Tibial artery (tissue), 4 donors: Measurements from ENCODE around the gene CARS1.

Experiments
- DNase-seq, 2 donors: peaks; one replicate each; pipeline ENCODE4 v3.0.0-alpha.2; 2019
- H3K27ac ChIP-seq, 2 donors: fragments of 200-600 bp; sonication (generic) in 1 of 2; 1 replicate in 1 of 2; 2 replicates in 1 of 2; pipeline ENCODE4 v1.5.1; 2018 to 2019; ENCODE audit warnings: mild to moderate bottlenecking in 1 of 2
- H3K27me3 ChIP-seq, 2 donors: fragments of 200-600 bp; sonication (generic) in 1 of 2; one replicate each; pipeline versions ENCODE4 v1.5.1 to v1.6.0; 2016 to 2019
- H3K36me3 ChIP-seq, 3 donors: fragments of 200-600 bp; sonication (generic) in 2 of 3; one replicate each; pipeline ENCODE4 v1.5.1; 2016 to 2019; ENCODE audit warnings: mild to moderate bottlenecking in 2 of 3
- H3K4me1 ChIP-seq, 4 donors: fragments of 200-600 bp; sonication (generic) in 2 of 4; 1 replicate in 3 of 4; 2 replicates in 1 of 4; pipeline ENCODE4 v1.5.1; 2016 to 2019
- H3K4me3 ChIP-seq, 2 donors: fragments of 200-600 bp; sonication (generic) in 1 of 2; 1 replicate in 1 of 2; 2 replicates in 1 of 2; pipeline ENCODE4 v1.5.1; 2018 to 2019; ENCODE audit warnings: mild to moderate bottlenecking in 2 of 2
- H3K9me3 ChIP-seq, 3 donors: fragments of 200-600 bp; sonication (generic) in 1 of 3; one replicate each; pipeline ENCODE4 v1.5.1; 2016 to 2019
- CTCF ChIP-seq, 2 experiments: fragments of 200-600 bp in 1 of 2; fragments of 450-650 bp in 1 of 2; IDR thresholded peaks; one replicate each; pipeline ENCODE4 v1.5.1; 2017 to 2019; ENCODE audit warnings: antibody characterized with exemption in 2 of 2, mild to moderate bottlenecking in 1 of 2, moderate library complexity in 1 of 2
- intact Hi-C: fragments of 100-400 bp; cut with DNase I; formaldehyde crosslinking; loops from one replicate; pipeline ENCODE4 v1.15.0; 2023; ENCODE audit warnings: low total_unique reads

The CARS1 gene

GRCh38 chr11:2960139-2960538, 97.1 kb downstream of the CARS1 start:
- intact Hi-C loops, result no loop called here
- no peaks in the 10 kb centered on the region for H3K9me3 ChIP-seq
- H3K4me1 ChIP-seq, result no peaks in the 10 kb centered on the region
- H3K27ac ChIP-seq, result no peak overlapping the region
- no peaks in the 10 kb centered on the region for H3K27me3 ChIP-seq
- H3K4me3 ChIP-seq, result no peak overlapping the region
- H3K36me3 ChIP-seq, result peaks cover 63 to 93% (median 73%) of the 10 kb centered on the region in 3 donors
- DNase-seq, result no peak
- TF ChIP-seq CTCF (IDR thresholded peaks at IDR 0.05), result no peak

- H3K27ac ChIP-seq, result no peak overlapping the region
- peaks cover 60 to 93% (median 73%) of the 10 kb centered on the region in 3 donors for H3K36me3 ChIP-seq
- H3K4me1 ChIP-seq, result no peaks in the 10 kb centered on the region
- H3K27me3 ChIP-seq, result no peaks in the 10 kb centered on the region
- no peak overlapping the region for H3K4me3 ChIP-seq
- no peak for DNase-seq
- H3K9me3 ChIP-seq, result no peaks in the 10 kb centered on the region
- intact Hi-C loops, result no loop called here
- TF ChIP-seq CTCF (IDR thresholded peaks at IDR 0.05), result no peak
Observed at GRCh38 chr11:2958251-2958650, 99.0 kb downstream of the CARS1 start.

GRCh38 chr11:2955906-2956476, 101.2 kb downstream of the CARS1 start:
- peaks cover 78 to 100% (median 87%) of the 10 kb centered on the region in 3 donors for H3K36me3 ChIP-seq
- H3K4me1 ChIP-seq, result no peaks in the 10 kb centered on the region
- intact Hi-C loops, result no loop called here
- no peaks in the 10 kb centered on the region for H3K27me3 ChIP-seq
- no peak overlapping the region for H3K4me3 ChIP-seq
- DNase-seq, result no peak
- no peak for TF ChIP-seq CTCF (IDR thresholded peaks at IDR 0.05)
- H3K27ac ChIP-seq, result no peak overlapping the region
- no peaks in the 10 kb centered on the region for H3K9me3 ChIP-seq

- Histone ChIP-seq H3K27ac (no peak overlapping the region), H3K4me3 (no peak overlapping the region), H3K36me3 (peaks cover 82 to 100% (median 96%) of the 10 kb centered on the region in 3 donors), H3K4me1 (no peaks in the 10 kb centered on the region), H3K27me3 (no peaks in the 10 kb centered on the region), H3K9me3 (no peaks in the 10 kb centered on the region)
- no peak for TF ChIP-seq CTCF (IDR thresholded peaks at IDR 0.05)
- intact Hi-C loops, result no loop called here
- no peak for DNase-seq
Observed at GRCh38 chr11:2954263-2954662, 103.0 kb downstream of the CARS1 start.

GRCh38 chr11:2952290-2952689, 104.9 kb downstream of the CARS1 start:
- Histone ChIP-seq H3K9me3 (no peaks in the 10 kb centered on the region), H3K36me3 (peaks cover 65 to 99% (median 97%) of the 10 kb centered on the region in 3 donors), H3K4me3 (no peak overlapping the region), H3K4me1 (no peaks in the 10 kb centered on the region), H3K27me3 (no peaks in the 10 kb centered on the region), H3K27ac (peak overlapping the region in 1 of 2 donors; percentile 31)
- no peak for TF ChIP-seq CTCF (IDR thresholded peaks at IDR 0.05)
- intact Hi-C loops, result no loop called here
- DNase-seq, result no peak
